ENCODE data around the gene ABCA7.
A peak's percentile ranks its signal among the peaks of the same experiment; 100 is the strongest.

The ABCA7 gene

GRCh38 chr19:1063030-1063908 is 23.4 kb downstream of the ABCA7 start:
- Histone ChIP-seq H3K79me2 (no peaks in the 10 kb centered on the region), H3K27me3 (ENCODE audit: control insufficient read depth, insufficient read depth, low read length) (peaks cover 7% of the 10 kb centered on the region), H3K9ac (no peak overlapping the region), H3K36me3 (ENCODE audit: control insufficient read depth, insufficient read depth, low read length) (no peaks in the 10 kb centered on the region), H3K9me3 (ENCODE audit: control insufficient read depth, low read length) (no peaks in the 10 kb centered on the region), H3K27ac (no peak overlapping the region), H2AFZ (no peak overlapping the region), H3K4me1 (peaks cover 2% of the 10 kb centered on the region), H3K4me3 (ENCODE audit: low read depth, low read length) (no peak overlapping the region), H3K4me2 (ENCODE audit: low read length) (no peak overlapping the region)
- TF ChIP-seq CTCF (IDR thresholded peaks at IDR 0.05): no peak

DNA sequence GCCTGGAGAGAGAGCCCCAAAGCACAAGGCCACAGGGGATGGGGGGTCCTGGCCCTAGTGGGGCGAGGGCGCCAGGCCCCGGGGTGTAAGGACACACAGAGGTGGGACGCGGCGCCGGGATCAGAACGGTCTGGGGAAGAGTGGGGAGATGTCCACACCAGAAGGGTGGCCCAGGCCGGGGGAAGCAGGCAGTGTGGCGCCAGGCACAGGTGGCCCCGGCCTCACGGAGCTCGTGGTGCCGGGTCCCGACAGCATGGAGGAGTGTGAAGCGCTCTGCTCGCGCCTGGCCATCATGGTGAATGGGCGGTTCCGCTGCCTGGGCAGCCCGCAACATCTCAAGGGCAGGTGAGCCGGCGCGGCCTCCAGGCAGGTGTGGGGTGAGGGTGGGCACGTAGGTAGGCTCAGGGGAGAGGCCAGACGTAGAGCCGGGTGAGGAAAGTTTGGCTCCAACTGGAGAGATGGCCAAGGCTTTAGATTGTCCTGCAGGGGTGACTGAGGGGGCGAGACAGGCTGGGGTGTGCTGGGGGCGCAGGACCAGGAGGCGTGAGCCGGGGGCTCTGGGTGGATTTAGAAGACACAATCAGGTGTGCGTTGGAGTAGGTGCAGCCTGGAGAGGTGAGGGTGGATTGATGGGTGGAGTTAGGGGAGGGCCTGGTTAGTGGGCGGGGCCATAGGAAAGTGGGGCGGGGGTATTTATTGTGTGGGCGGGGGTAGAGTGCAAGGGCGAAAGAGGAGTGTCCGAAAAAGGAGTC is 24.2 kb downstream of the ABCA7 start:
- no peak overlapping the region for H3K4me3 ChIP-seq (ENCODE audit: low read depth, low read length)
- no peak overlapping the region for H3K4me2 ChIP-seq (ENCODE audit: low read length)
- no peaks in the 10 kb centered on the region for H3K79me2 ChIP-seq
- peaks cover 2% of the 10 kb centered on the region for H3K4me1 ChIP-seq
- no peak overlapping the region for H2AFZ ChIP-seq
- no peaks in the 10 kb centered on the region for H3K9me3 ChIP-seq (ENCODE audit: control insufficient read depth, low read length)
- no peak for TF ChIP-seq CTCF (IDR thresholded peaks at IDR 0.05)
- peaks cover 7% of the 10 kb centered on the region for H3K27me3 ChIP-seq (ENCODE audit: control insufficient read depth, insufficient read depth, low read length)
- no peak overlapping the region for H3K27ac ChIP-seq
- no peaks in the 10 kb centered on the region for H3K36me3 ChIP-seq (ENCODE audit: control insufficient read depth, insufficient read depth, low read length)
- H3K9ac ChIP-seq: no peak overlapping the region

- no peaks in the 10 kb centered on the region for H3K36me3 ChIP-seq (ENCODE audit: control insufficient read depth, insufficient read depth, low read length)
- TF ChIP-seq CTCF (IDR thresholded peaks at IDR 0.05): peak; percentile 79
- H3K27ac ChIP-seq: no peak overlapping the region
- peak overlapping the region; percentile 62 for H2AFZ ChIP-seq
- H3K4me3 ChIP-seq (ENCODE audit: low read depth, low read length): no peak overlapping the region
- H3K4me1 ChIP-seq: peaks cover 2% of the 10 kb centered on the region
- H3K79me2 ChIP-seq: no peaks in the 10 kb centered on the region
- H3K27me3 ChIP-seq (ENCODE audit: control insufficient read depth, insufficient read depth, low read length): peaks cover 7% of the 10 kb centered on the region
- H3K9me3 ChIP-seq (ENCODE audit: control insufficient read depth, low read length): no peaks in the 10 kb centered on the region
- H3K9ac ChIP-seq: no peak overlapping the region
- peak overlapping the region; percentile 40 for H3K4me2 ChIP-seq (ENCODE audit: low read length)
Observed at GRCh38 chr19:1064661-1065605, 25.0 kb downstream of the ABCA7 start.

- no peak for TF ChIP-seq CTCF (IDR thresholded peaks at IDR 0.05)
- no peaks in the 10 kb centered on the region for H3K9me3 ChIP-seq (ENCODE audit: control insufficient read depth, low read length)
- H3K79me2 ChIP-seq: no peaks in the 10 kb centered on the region
- no peak overlapping the region for H3K27ac ChIP-seq
- H3K4me1 ChIP-seq: peaks cover 2% of the 10 kb centered on the region
- H3K4me2 ChIP-seq (ENCODE audit: low read length): no peak overlapping the region
- no peaks in the 10 kb centered on the region for H3K36me3 ChIP-seq (ENCODE audit: control insufficient read depth, insufficient read depth, low read length)
- H2AFZ ChIP-seq: no peak overlapping the region
- no peak overlapping the region for H3K4me3 ChIP-seq (ENCODE audit: low read depth, low read length)
- H3K9ac ChIP-seq: no peak overlapping the region
- peaks cover 7% of the 10 kb centered on the region for H3K27me3 ChIP-seq (ENCODE audit: control insufficient read depth, insufficient read depth, low read length)
Observed at GRCh38 chr19:1065606-1066109, 25.8 kb downstream of the ABCA7 start.
